K562 (cell line): Measurements from ENCODE around the gene PTCH1.

Experiments used
- CTCF ChIP-seq, 3 experiments: IDR thresholded peaks in 2 of 3; conservative IDR thresholded peaks in 1 of 3; 2 replicates each; pipeline ENCODE4 v1.5.1; 2011 to 2012; ENCODE audit warnings: low read length in 3 of 3, mild to moderate bottlenecking in 3 of 3, control low read depth in 2 of 3, improper control_type of control experiment in 1 of 3, inconsistent platforms in 1 of 3, low read depth in 1 of 3, mixed read lengths in 1 of 3, moderate library complexity in 1 of 3; ENCODE audit not compliant: insufficient read depth in 2 of 3
- IRF2 ChIP-seq: sonication (generic); formaldehyde crosslinking; IDR thresholded peaks from 2 replicates; pipeline ENCODE4 v1.8.1; 2022; ENCODE audit warnings: mild to moderate bottlenecking, missing genetic modification reagents
- MYC ChIP-seq, 2 experiments: fragments of 250-450 bp in 1 of 2; sonication (Bioruptor Pico) in 1 of 2; IDR thresholded peaks; 2 replicates each; pipeline versions ENCODE4 v1.5.1 to v1.6.1; 2012 to 2021; ENCODE audit warnings: low read depth in 2 of 2, borderline replicate concordance in 1 of 2, improper control_type of control experiment in 1 of 2, low read length in 1 of 2, mild to moderate bottlenecking in 1 of 2, moderate library complexity in 1 of 2
- NONO ChIP-seq, 2 experiments: fragments of 200-400 bp in 1 of 2; fragments of 450-650 bp in 1 of 2; formaldehyde crosslinking in 1 of 2; IDR thresholded peaks; 2 replicates each; pipeline ENCODE4 v1.6.1; 2017; ENCODE audit warnings: low read depth in 2 of 2, mild to moderate bottlenecking in 2 of 2, moderate library complexity in 2 of 2, low read length in 1 of 2
- POLR2AphosphoS5 ChIP-seq: IDR thresholded peaks from 2 replicates; pipeline ENCODE4 v1.6.1; 2011; ENCODE audit warnings: mild to moderate bottlenecking, low read depth, low read length, moderate library complexity; ENCODE audit not compliant: control insufficient read depth, insufficient read depth
- ZNF311 ChIP-seq: fragments of 250-450 bp; sonication (Bioruptor Pico); IDR thresholded peaks from 2 replicates; pipeline ENCODE4 v1.4.0; 2020; ENCODE audit warnings: mild to moderate bottlenecking, moderate library complexity

- no peak for TF ChIP-seq IRF2
- TF ChIP-seq MYC (IDR thresholded peaks at IDR 0.05; ENCODE audit: low read depth, low read length): no peak
- TF ChIP-seq MYC (CRISPR knock-in tag; IDR thresholded peaks at IDR 0.05; ENCODE audit: borderline replicate concordance, low read depth): no peak
- no peak for TF ChIP-seq CTCF (IDR thresholded peaks at IDR 0.05 in 2 of 3, conservative IDR thresholded peaks at IDR 0.05 in 1 of 3; ENCODE audit: insufficient read depth in 2 of 3, low read depth in 1 of 3, low read length in 3 of 3)
- TF ChIP-seq ZNF311 (CRISPR knock-in tag): no peak
- no peak for TF ChIP-seq POLR2AphosphoS5
- no peak for TF ChIP-seq NONO (IDR thresholded peaks at IDR 0.05; ENCODE audit: low read depth in 2 of 2, low read length in 1 of 2)
Measured at GRCh38 chr9:95459178-95459577, 57.6 kb downstream of the PTCH1 start.
